GM18907 (cell line): ENCODE results near the gene ACADVL.

Experiments
- ATAC-seq: cut with Tn5 transposase; IDR thresholded peaks from one replicate; pipeline ENCODE4 v1.9.1; 2021; ENCODE audit warnings: mild to moderate bottlenecking, moderate library complexity; ENCODE audit not compliant: unreplicated experiment

Gene ACADVL

GRCh38 chr17:7191069-7191468, 28.7 kb upstream of the ACADVL start:
- no peak for ATAC-seq

DNA sequence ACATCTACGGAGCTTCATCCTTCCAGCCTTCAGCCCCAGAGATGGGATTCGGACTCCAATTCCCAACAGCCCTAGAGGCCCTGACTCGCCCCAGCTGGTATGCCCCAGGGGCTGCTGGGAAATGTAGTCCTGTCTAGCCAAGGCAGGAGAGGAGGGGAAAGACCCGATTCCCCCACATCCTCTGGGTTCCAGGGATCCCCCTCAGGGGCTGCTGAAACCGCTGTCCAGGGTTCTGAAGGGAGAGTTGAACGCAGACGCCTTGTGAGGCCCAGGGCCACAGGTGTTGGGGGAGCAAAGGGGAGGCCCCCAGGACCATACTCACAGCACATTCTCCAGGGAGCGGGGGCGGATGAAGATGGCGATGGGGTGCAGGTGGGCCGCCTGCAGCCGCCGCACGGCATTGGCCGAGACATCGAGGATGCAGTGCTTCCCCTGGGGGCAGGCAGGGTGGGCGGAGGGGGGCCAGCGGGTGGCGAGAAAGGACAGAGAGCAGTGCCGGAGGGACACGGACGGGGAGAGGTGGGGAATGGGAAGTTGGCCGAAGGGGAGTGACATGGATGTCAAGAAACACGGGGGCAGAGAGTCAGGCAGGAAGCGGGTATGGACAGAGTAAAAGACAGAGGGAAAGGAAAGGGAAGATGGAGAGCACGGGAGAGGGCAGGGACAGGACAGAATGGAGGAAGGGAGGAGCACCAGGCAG, 28.0 kb upstream of the ACADVL start:
- no peak for ATAC-seq

DNA sequence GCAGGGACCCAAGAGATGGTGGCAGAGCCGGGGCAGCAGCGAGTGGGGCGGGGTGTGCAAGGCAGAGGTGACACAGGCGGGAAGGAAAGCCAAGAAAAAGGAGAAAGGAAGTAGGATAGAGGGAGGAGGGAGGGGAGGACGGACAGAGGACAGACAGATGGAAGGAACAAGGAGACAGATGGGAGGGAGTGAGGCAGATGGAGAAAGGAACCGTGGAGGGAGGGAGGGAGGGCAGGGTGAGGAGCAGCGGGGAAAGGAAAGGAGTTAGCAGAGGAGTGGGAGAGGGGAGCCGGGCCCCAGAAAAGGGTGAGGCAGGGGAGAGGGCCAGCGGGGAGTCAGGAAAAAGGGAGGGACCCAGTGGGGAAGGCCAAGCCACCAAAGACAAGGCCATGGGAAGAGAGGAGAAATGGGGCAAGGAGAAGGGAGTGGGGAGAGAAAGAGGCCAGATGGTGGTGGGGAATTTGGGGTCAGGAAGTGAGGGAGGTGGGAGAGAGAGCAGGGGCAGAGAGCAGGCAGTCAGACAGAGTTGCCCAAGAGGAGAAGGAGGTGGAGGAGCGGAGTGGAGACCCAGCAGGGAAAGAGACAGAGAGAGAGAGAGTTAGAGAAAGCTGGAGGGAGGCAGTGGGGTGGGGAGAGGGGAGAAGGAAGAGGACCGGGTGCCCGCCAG, 27.3 kb upstream of the ACADVL start:
- no peak for ATAC-seq

GRCh38 chr17:7195971-7196370, 23.8 kb upstream of the ACADVL start:
- ATAC-seq = no peak

DNA sequence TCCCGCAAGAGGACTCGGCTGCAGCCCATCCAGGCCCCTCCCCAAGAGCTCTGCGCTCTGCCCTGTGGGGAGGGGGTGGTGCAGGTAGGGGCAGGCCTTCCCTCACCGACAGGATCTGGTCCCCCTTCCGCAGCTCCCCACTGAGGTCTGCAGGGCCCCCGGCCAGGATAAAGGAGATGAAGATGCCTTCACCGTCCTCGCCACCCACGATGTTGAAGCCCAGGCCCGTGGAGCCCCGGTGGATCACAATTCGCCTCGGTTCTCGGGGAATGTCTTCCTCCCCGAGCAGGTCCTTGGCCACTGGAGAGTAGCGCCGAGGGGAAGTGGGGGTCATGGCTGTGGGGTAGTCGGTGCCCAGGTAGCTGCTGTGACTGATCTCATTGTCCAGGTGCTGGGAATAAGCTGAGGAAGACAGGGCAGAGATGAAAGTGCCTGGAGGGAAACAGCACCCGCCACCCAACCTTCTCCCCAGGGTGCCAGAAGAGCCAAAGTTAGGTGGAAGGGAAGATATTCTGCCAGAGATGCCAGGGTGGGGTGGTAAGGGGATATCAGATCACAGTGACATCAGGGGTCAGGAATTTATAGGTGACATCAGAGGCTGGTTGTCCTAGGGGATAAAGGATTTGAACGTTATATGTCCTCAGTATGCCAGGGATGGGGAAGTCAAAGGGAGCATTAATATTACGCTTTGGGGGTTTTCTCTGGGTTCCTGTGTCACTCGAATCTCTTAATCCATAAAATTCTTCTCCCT, 22.9 kb upstream of the ACADVL start:
- ATAC-seq = no peak

DNA sequence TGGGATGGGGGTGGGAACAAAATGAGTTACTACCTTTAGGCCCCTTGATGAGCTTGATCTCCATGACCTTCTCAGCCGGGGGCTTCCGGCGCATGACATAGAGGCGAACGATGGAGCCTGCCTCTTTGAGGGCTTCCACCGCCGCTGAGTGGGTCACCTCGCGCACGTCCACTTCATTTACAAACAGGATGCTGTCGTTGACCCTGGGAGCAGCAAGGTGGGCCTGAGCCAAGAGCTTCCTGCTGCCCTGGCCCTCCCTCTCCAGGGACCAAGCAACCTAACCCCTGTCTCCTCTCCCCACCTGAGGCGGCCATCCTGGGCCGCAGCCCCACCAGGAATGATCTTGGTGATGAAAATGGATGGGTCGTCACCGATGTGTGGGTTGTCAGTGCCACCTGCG, 16.3 kb upstream of the ACADVL start:
- ATAC-seq = no peak

GRCh38 chr17:7204336-7204735, 15.4 kb upstream of the ACADVL start:
- ATAC-seq = no peak

DNA sequence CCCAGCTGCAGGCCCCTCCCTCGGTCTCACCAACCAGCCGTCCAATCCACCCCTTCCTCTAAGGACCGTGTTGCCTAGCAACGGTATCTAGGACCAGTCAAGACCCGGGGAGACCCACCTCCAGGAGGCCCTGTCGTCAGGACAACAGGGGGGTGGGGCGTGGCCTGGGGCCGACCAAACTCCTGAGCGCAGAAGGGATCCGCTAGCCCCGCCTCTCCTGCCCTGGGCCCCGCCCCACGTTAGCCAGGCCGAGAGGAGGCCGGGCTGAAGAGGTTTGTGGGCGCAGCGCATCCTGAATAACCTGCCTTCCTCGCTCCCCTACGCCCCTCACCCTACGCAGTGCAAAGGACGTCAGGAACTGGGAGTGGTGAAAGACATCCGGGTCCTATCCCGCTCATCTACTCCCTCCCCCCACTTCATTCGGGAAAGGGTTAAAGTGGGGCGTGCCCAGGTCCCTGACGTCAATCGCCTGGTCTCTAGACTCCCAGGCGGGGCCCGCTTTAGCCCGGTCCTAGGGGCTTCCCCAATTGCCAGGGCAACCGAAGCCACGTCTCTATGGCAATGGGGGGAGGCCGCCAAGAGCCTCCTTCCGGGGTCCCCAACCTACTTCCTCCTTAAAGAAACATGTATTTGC, 14.8 kb upstream of the ACADVL start:
- ATAC-seq = peak; percentile 84

DNA sequence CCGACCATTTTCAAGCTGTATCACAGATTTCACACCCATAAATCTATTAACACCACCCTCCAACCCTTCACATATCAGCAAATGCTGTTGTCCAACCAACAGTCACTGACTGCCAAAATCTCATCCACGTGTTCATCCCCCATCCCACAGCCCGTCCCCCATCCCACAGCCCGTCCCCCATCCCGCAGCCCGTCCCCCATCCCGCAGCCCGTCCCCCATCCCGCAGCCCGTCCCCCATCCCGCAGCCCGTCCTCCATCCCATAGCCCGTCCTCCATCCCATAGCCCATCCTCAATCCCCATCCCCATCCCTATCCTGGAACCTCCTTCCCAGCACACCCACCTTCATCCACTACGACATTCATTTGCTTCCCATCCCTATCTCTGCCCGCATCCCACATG, 14.2 kb upstream of the ACADVL start:
- no peak for ATAC-seq

GRCh38 chr17:7207120-7208001, 12.4 kb upstream of the ACADVL start:
- no peak for ATAC-seq

- ATAC-seq = no peak
Measured at GRCh38 chr17:7208027-7208571, 11.6 kb upstream of the ACADVL start.

DNA sequence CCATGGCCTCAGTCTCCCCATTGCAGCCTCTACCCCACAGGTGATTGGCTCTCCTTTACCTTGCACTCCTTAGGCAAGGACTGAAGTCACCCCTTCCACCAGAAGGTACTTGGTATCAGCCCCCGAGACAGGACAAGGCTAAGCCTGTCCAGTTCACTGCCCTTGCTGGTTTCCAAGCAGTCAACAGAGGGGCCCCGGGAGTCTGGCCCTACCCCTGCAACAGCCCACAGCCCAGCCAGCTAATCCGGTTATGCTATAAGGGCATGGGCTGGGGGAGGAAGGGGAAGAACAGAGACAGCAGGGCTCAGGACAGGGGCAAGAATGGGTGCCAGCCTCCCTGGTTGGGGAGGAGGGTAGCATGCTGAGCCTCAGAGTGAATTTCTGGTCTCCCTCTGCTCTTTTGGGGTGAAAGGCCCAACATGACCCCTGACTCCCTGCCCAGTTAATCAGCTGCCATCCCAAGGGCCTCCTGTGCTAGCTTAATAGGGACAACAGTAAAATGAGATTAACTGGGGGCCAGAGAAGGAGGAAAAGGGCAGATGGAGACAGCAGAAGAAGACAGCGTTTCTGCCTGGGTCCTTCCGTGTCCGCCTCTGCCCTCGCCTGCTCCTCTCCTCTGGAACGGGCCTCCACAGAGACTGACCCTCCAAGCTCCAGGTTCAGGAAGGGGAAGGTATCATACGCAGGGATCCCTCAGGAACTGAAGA, 10.8 kb upstream of the ACADVL start:
- no peak for ATAC-seq

DNA sequence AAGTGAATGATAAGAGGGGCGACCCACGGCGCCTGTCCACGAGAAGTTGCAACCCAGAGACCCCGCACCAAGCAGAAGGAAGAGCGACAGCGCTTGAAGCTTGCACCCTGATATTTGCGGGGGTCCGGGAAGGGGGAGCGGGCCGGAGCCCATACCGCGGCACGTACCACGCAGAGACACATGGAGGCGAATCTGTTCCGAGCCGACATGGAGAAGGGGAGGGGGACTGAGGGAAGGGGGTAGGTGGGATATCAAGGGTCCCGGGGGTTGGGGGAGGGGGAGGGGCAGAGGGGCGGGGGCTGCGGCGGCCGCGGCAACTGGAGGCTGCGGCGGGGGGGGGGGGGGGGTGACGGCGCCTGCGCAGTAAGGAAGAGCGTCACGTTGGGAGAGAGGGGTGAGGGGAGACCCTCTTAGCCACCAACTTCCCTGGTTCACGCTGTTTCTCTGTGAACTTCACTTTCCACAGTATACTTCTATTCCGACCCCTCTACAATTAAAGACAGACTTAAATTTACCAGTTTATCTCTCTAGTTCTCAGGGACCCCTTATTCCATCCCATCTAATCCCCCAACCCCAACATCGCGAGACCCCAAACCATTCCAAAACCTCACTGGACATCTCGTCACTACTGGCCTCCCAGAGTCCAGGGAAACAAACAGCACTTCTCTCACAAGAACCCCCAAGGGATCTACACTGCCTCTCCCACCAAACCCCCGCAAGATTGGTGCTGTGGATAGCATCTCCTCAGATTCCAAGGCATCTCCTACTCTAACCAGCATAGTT, 8.1 kb upstream of the ACADVL start:
- no peak for ATAC-seq

DNA sequence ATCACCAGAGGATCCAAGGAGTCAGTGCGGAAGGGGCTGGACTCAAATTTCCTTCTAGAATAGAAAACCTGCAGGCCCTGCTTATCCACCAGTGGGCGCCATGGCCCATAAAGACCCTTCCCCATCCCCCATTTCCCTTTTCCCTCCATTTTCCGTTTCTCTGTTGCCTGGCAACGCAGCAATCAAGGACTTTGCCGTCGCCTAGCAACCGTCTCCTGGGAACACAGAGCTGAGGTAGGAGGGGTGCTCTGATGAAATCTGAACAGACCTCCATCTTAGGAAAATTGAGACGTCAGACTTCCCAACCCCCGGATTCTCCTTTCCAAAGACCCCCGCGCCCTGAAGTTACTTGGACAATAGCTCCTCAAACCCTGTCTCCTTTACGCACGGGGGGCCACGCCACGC, 5.8 kb upstream of the ACADVL start:
- ATAC-seq = peak; percentile 13

- ATAC-seq = peak; percentile 78
Measured at GRCh38 chr17:7214300-7215135, 5.2 kb upstream of the ACADVL start.

DNA sequence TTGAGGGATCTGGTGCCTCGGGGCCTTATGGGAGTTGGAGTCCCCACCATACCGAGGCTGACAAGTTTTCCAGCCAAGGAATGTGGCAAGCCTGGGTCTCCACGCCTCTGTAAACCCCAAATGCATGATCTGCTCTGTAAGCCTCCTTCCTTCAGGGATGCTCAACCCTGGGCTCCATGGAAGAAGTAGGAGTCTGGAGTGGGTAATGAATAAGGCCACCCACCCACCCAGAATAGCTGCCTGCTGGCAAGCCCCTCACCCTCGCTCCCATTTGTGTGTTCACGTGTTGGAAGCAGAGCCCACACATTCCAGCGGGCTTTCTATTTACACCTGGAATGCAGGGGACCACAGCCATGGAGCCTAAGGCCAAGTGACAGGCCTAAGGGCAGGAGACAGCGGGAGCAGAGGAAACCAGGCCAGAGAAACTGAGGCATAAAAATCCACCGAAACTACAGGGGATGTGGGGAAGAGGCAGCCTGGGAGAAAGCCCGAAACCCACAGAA, 4.6 kb upstream of the ACADVL start:
- ATAC-seq = no peak

DNA sequence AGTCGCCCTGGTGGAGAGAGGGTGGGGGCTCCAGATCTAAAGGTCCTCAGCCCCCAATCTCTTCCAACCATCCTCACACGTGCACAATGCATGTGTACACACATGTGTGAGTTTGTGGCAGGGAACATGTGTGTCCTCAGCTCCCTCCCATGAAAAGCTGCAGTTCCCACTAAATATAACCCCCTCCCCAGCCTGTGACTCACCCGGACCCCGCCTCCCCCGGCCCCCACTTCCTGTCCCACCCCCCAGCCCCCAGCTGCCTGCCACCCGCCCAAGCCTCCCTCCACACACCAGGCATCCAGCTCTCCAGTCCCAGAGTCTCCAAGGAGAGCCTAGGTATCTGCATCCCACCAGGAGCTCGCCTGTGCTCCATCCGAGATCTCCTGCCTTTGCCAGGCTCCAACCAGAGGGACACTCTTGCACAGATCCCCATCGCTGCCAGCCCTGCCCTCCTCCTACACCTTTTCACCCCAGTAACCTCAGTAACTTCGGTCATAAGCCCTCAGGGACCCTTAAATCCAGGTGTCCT, 4.0 kb upstream of the ACADVL start:
- ATAC-seq = no peak
